PC-9 (cell line): Measurements from ENCODE around the gene TMPRSS7. TPM values are rescaled to one million over a fixed set of nuclear protein-coding genes. Genes with fewer than 3 reads are reported as not detected.
A peak's percentile ranks its signal among the peaks of the same experiment; 100 is the strongest.

Experiments
- BruUV-seq: library from RNA; stranded (reverse); fragments of 400-500 nt; replicated peaks from 2 replicates; lab custom pipeline; 2021; lab: Mats Ljungman, UMichigan
- CTCF ChIA-PET: fragments of 300-600 bp; sonication (Branson Sonifier 250); formaldehyde crosslinking; loops from one replicate; lab custom pipeline; 2022; ENCODE audit warnings: antibody characterized with exemption; lab: Charles Lee
- POLR2A ChIA-PET: fragments of 300-600 bp; sonication (Branson Sonifier 250); formaldehyde crosslinking; loops from one replicate; lab custom pipeline; 2022; ENCODE audit warnings: antibody characterized with exemption; ENCODE audit not compliant: unreplicated experiment; lab: Charles Lee
- DNase-seq, 2 experiments: peaks; one replicate each; pipeline versions ENCODE4 v3.0.0 to v3.0.0-alpha.2; 2015 to 2022; ENCODE audit warnings: mixed read lengths in 1 of 2
- H2AFZ ChIP-seq: fragments of 200-600 bp; sonication (generic); 2 replicates; pipeline ENCODE4 v1.8.1; 2017; ENCODE audit warnings: antibody characterized with exemption
- H3F3A ChIP-seq: fragments of 200-600 bp; sonication (generic); 2 replicates; pipeline ENCODE4 v1.8.1; 2017; ENCODE audit warnings: antibody characterized with exemption, mild to moderate bottlenecking, low read depth; ENCODE audit not compliant: insufficient read depth
- H3K27ac ChIP-seq: fragments of 200-600 bp; sonication (generic); 2 replicates; pipeline ENCODE4 v1.6.1; 2016; ENCODE audit warnings: mixed run types
- H3K27me3 ChIP-seq: fragments of 200-600 bp; sonication (generic); 2 replicates; pipeline ENCODE4 v1.6.1; 2016; ENCODE audit warnings: low read depth, mixed run types; ENCODE audit not compliant: insufficient read depth
- H3K36me3 ChIP-seq: fragments of 200-600 bp; sonication (generic); 2 replicates; pipeline ENCODE4 v1.6.1; 2016; ENCODE audit warnings: low read depth, mixed run types
- H3K4me1 ChIP-seq: fragments of 200-600 bp; sonication (generic); replicated peaks from 2 replicates; pipeline ENCODE4 v1.6.1; 2016; ENCODE audit warnings: mixed run types; ENCODE audit not compliant: insufficient read depth
- H3K4me2 ChIP-seq: fragments of 200-600 bp; sonication (generic); 2 replicates; pipeline ENCODE4 v1.6.1; 2017; ENCODE audit warnings: mixed run types
- H3K4me3 ChIP-seq: fragments of 200-600 bp; sonication (generic); 2 replicates; pipeline ENCODE4 v1.6.1; 2016; ENCODE audit warnings: mixed run types
- H3K79me2 ChIP-seq: fragments of 200-600 bp; sonication (generic); 2 replicates; pipeline ENCODE4 v1.6.1; 2017; ENCODE audit warnings: low read depth, mixed run types
- H3K9me2 ChIP-seq: fragments of 200-600 bp; sonication (generic); 2 replicates; pipeline ENCODE4 v1.8.1; 2017; ENCODE audit warnings: mild to moderate bottlenecking; ENCODE audit not compliant: insufficient read depth
- H3K9me3 ChIP-seq: fragments of 200-600 bp; sonication (generic); 2 replicates; pipeline ENCODE4 v1.8.1; 2016; ENCODE audit warnings: low read depth; ENCODE audit not compliant: insufficient read depth
- H4K20me1 ChIP-seq: fragments of 200-600 bp; sonication (generic); 2 replicates; pipeline ENCODE4 v1.8.1; 2017; ENCODE audit not compliant: insufficient read depth
- EZH2 ChIP-seq: fragments of 200-600 bp; sonication (generic); IDR thresholded peaks from 2 replicates; pipeline ENCODE4 v1.8.0; 2017; ENCODE audit warnings: antibody characterized with exemption, low read depth
- intact Hi-C: fragments of 100-400 bp; cut with micrococcal nuclease; formaldehyde crosslinking; loops from one replicate; pipeline ENCODE4 v1.10.0; 2022; ENCODE audit not compliant: unreplicated experiment
- total RNA-seq: library from RNA; stranded (reverse); gene quantifications from 2 replicates; pipeline ENCODE4 v1.2.3, GENCODE V29; 2021
- TF ChIP-seq, protein P1 (sequence below): fragments of 200-600 bp; sonication (generic); conservative IDR thresholded peaks from 2 replicates; pipeline ENCODE4 v1.6.1; 2017; ENCODE audit warnings: mixed run types, antibody characterized with exemption, mild to moderate bottlenecking, moderate library complexity

TMPRSS7 gene
- total RNA-seq, 1 experiment from 2014 or later = not detected

DNA sequence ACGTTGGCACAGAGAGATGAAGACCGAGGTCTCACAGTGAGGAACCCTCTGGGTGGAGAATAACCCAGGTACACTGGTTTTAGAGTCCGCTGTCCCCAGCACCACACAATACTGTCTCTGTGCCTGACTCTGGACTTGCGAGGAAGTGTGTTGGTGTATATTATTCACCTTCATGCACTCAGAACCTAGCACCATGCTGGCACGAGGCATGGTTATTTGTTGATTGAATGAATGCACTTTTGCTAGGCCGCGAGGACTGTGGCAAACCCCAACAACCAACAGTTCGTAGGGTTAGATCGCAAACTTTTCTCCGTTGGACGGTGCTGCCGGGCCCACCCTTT, 51.2 kb downstream of the TMPRSS7 start:
- POLR2A ChIA-PET = interaction anchor here (0.6 kb wide), 2 partner anchors 12 to 1559 kb away, joined by 3 to 6 read pairs; no protein-coding TSS in a partner anchor
- H3K9me3 ChIP-seq = no peaks in the 10 kb centered on the region

DNA sequence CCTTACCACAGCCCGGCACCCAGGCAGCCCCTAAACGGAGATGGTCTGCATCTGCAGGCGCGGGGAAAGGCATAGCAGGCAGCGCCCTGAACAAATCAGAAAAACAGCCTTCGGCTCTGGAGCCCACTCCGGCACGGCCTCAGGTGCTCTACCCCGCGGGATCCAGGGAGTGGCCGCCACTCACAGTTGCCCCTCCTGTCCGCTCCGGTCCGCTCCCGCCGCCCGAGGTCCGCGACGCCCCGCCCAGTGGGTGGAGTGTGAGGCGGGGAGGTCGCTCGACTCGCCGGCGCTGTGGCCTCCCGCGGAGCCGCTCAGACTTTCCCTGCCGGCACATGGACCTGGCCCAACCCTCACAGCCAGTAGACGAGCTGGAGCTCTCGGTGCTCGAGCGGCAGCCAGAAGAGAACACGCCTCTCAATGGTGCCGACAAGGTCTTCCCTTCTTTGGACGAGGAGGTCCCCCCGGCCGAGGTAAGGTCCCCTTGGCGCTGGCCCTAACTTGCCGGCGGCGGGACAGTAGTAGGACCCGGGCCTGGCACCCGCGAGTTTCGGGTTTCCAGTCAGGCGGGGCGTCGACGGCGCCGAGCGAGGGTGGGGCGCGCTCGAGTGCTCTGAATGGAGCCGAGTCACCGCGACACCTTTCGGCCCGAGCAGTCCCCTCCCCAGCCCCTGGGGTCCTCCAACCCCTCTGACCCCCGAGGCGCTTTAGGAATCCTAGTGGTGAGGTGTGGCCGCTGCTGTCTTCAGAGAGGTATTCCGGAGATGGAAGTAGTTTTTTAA, 51.7 kb downstream of the TMPRSS7 start, which contains the start of gene C3orf52:
Gene C3orf52, plus strand, starts transcription at position 314 of the 779 bp plus-strand sequence. Its CDS starts 19 bp downstream, at position 333.
- peak within 1 kb of the TSS; percentile 81 for H3K27ac ChIP-seq
- BruUV-seq = TSS peak; percentile 90
- H3F3A ChIP-seq = peaks cover 20% of the 10 kb centered on the region
- CTCF ChIA-PET = interaction anchor here (1.4 kb wide), 1 partner anchor 25 kb away, joined by 3 read pairs; no protein-coding TSS in a partner anchor
- no peaks in the 10 kb centered on the region for H3K9me3 ChIP-seq
- H3K4me2 ChIP-seq = peak within 1 kb of the TSS; percentile 93
- no peaks in the 10 kb centered on the region for H3K36me3 ChIP-seq
- no peaks in the 10 kb centered on the region for H3K27me3 ChIP-seq
- H3K4me1 ChIP-seq = peaks cover 47% of the 10 kb centered on the region
- TF ChIP-seq, protein P1, sequence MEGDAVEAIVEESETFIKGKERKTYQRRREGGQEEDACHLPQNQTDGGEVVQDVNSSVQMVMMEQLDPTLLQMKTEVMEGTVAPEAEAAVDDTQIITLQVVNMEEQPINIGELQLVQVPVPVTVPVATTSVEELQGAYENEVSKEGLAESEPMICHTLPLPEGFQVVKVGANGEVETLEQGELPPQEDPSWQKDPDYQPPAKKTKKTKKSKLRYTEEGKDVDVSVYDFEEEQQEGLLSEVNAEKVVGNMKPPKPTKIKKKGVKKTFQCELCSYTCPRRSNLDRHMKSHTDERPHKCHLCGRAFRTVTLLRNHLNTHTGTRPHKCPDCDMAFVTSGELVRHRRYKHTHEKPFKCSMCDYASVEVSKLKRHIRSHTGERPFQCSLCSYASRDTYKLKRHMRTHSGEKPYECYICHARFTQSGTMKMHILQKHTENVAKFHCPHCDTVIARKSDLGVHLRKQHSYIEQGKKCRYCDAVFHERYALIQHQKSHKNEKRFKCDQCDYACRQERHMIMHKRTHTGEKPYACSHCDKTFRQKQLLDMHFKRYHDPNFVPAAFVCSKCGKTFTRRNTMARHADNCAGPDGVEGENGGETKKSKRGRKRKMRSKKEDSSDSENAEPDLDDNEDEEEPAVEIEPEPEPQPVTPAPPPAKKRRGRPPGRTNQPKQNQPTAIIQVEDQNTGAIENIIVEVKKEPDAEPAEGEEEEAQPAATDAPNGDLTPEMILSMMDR = no peak; the same call in 1 of the 2 replicates
- TF ChIP-seq EZH2 = no peak
- no peaks in the 10 kb centered on the region for H3K9me2 ChIP-seq
- DNase-seq = peak; percentile 87 to 94
- POLR2A ChIA-PET = interaction anchor here (0.6 kb wide), 2 partner anchors 11 to 1559 kb away, joined by 3 to 6 read pairs; no protein-coding TSS in a partner anchor
- H3K79me2 ChIP-seq = peaks cover 17% of the 10 kb centered on the region
- peak within 1 kb of the TSS; percentile 88 for H2AFZ ChIP-seq
- peak within 1 kb of the TSS; percentile 80 for H3K4me3 ChIP-seq
- H4K20me1 ChIP-seq = no peaks in the 10 kb centered on the region
- intact Hi-C loops = loop anchor here (1.0 to 2.0 kb wide), 3 partner anchors 11 to 43 kb away; no protein-coding TSS in a partner anchor

More for the DNA sequence above, 51.2 kb downstream of the TMPRSS7 start:
- peak overlapping the region; percentile 80 for H3K4me3 ChIP-seq
- H3F3A ChIP-seq = peaks cover 20% of the 10 kb centered on the region
- H2AFZ ChIP-seq = peak overlapping the region; percentile 88
- intact Hi-C loops = loop anchor here (1.0 to 2.0 kb wide), 3 partner anchors 10 to 44 kb away; no protein-coding TSS in a partner anchor
- H3K4me1 ChIP-seq = peaks cover 42% of the 10 kb centered on the region
- CTCF ChIA-PET = no interaction called here
- H3K79me2 ChIP-seq = peaks cover 17% of the 10 kb centered on the region
- H3K27me3 ChIP-seq = no peaks in the 10 kb centered on the region
- no peak for TF ChIP-seq EZH2
- TF ChIP-seq, protein P1 = no peak
- no peak overlapping the region for H3K27ac ChIP-seq
- H3K9me2 ChIP-seq = no peaks in the 10 kb centered on the region
- H4K20me1 ChIP-seq = no peaks in the 10 kb centered on the region
- no peaks in the 10 kb centered on the region for H3K36me3 ChIP-seq
- DNase-seq = no peak
- BruUV-seq = no TSS peak
- peak overlapping the region; percentile 93 for H3K4me2 ChIP-seq

DNA sequence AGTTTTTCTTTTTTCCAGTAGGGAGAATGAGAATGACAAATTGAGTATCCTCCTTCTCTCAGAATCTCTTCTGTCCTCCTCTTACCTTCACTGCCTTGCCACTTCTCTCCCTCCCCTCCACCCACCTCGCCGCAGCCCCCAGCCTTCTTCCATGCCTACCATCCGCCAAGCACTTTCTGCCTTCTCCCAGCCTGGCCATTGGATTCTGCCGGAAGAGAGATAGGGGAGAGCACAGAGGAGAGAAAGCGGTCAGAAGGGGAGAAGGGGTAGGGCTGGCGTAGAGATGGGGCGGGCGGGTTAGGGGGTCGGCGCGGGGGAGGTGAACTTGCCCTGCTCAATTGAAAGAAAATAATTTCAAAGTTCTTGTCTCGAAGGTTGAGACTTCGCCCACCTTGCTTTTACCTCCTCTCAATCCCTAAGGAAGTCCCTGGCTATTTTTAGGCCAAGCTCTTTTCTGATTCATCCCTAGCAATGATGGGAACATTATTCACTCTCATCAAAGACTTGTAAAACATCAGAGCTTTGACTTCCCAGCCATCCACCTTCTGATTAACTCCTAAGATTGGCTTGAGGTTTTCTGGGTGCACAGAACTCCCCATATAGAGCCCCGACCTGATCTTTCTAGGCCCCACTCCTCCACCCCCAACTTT, 52.5 kb downstream of the TMPRSS7 start:
- Histone ChIP-seq H3K27me3 (no peaks in the 10 kb centered on the region), H4K20me1 (no peaks in the 10 kb centered on the region), H3K4me2 (peak overlapping the region; percentile 93), H3K9me3 (no peaks in the 10 kb centered on the region), H3K4me3 (peak overlapping the region; percentile 80), H3K4me1 (peaks cover 50% of the 10 kb centered on the region), H3F3A (peaks cover 20% of the 10 kb centered on the region), H3K9me2 (no peaks in the 10 kb centered on the region), H3K36me3 (no peaks in the 10 kb centered on the region), H2AFZ (peak overlapping the region; percentile 88), H3K79me2 (peaks cover 17% of the 10 kb centered on the region), H3K27ac (peak overlapping the region; percentile 81)
- CTCF ChIA-PET = interaction anchor here (1.4 kb wide), 1 partner anchor 25 kb away, joined by 3 read pairs; no protein-coding TSS in a partner anchor
- TF ChIP-seq EZH2 = no peak
- TF ChIP-seq, protein P1 = no peak
- POLR2A ChIA-PET = no interaction called here
- peak; percentile 16 to 54 for DNase-seq
- intact Hi-C loops = loop anchor here (1.0 to 2.0 kb wide), 3 partner anchors 12 to 44 kb away; no protein-coding TSS in a partner anchor
- no TSS peak for BruUV-seq
